ENCODE data around the gene ATXN1. TPM values are rescaled to one million over a fixed set of nuclear protein-coding genes. Genes with fewer than 3 reads are reported as not detected.
"Not testable (repeated sequence)": the region's sequence is repeated elsewhere in the genome, so short reads cannot be mapped to it uniquely, and the experiment has no call there.

ATXN1 gene
- total RNA-seq, 1 donor from 2014 or later, result 15.5 TPM

- no peak overlapping the region for H3K4me3 Mint-ChIP-seq (ENCODE audit: unreplicated experiment)
- no peak overlapping the region for H3K27ac Mint-ChIP-seq (ENCODE audit: unreplicated experiment)
- DNase-seq, result no peak
These were observed 48.9 kb downstream of the ATXN1 start for GRCh38 chr6:16712255-16712930.

DNA sequence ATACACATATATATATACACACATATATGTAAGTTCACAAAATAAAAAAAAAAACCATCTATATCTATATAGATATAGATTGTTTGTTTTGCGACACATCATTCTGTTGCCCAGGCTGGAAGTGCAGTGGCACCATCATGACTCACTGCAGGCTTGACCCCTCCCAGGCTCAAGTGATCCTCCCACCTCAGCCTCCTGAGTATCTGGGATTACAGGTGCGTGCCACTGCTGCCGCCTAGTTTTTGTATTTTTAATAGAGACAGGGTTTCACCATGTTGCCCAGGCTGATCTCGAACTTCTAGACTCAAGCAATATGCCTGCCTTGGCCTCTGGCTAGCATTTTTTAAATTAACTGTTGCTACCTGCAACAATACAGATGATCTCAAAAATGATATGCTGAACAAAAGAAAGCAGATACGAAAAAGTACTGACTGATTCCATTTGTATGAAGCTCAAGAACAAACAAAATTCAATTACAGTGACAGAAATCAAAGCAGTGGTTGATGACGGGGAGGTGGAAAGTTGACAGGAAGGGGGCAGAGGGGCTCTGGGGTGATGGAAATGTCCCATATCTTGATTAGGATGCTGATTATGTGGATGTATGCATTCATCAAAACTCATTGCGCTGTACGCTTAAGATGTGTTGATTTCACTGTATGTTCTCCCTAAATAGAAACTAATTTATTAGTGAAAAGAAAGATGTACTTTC, 49.6 kb downstream of the ATXN1 start:
- DNase-seq, result no peak
- Mint-ChIP-seq H3K4me3 (ENCODE audit: unreplicated experiment) (no peak overlapping the region), H3K9me3 (ENCODE audit: unreplicated experiment) (no peaks in the 10 kb centered on the region), H3K36me3 (ENCODE audit: unreplicated experiment) (no peaks in the 10 kb centered on the region), H3K4me1 (ENCODE audit: low read depth, unreplicated experiment) (peaks cover 5% of the 10 kb centered on the region), H3K27ac (ENCODE audit: unreplicated experiment) (no peak overlapping the region), H3K27me3 (ENCODE audit: unreplicated experiment) (no peaks in the 10 kb centered on the region)
- TF ChIP-seq, protein P1, sequence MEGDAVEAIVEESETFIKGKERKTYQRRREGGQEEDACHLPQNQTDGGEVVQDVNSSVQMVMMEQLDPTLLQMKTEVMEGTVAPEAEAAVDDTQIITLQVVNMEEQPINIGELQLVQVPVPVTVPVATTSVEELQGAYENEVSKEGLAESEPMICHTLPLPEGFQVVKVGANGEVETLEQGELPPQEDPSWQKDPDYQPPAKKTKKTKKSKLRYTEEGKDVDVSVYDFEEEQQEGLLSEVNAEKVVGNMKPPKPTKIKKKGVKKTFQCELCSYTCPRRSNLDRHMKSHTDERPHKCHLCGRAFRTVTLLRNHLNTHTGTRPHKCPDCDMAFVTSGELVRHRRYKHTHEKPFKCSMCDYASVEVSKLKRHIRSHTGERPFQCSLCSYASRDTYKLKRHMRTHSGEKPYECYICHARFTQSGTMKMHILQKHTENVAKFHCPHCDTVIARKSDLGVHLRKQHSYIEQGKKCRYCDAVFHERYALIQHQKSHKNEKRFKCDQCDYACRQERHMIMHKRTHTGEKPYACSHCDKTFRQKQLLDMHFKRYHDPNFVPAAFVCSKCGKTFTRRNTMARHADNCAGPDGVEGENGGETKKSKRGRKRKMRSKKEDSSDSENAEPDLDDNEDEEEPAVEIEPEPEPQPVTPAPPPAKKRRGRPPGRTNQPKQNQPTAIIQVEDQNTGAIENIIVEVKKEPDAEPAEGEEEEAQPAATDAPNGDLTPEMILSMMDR (IDR thresholded peaks at IDR 0.05; ENCODE audit: partially characterized antibody, unreplicated experiment), result no peak

More at GRCh38 chr6:16712255-16712930, 48.9 kb downstream of the ATXN1 start:
- TF ChIP-seq, protein P1 (IDR thresholded peaks at IDR 0.05; ENCODE audit: partially characterized antibody, unreplicated experiment), result no peak
- Mint-ChIP-seq H3K4me1 (ENCODE audit: low read depth, unreplicated experiment) (peaks cover 5% of the 10 kb centered on the region), H3K9me3 (ENCODE audit: unreplicated experiment) (no peaks in the 10 kb centered on the region), H3K27me3 (ENCODE audit: unreplicated experiment) (no peaks in the 10 kb centered on the region), H3K36me3 (ENCODE audit: unreplicated experiment) (no peaks in the 10 kb centered on the region)

- TF ChIP-seq, protein P1 (IDR thresholded peaks at IDR 0.05; ENCODE audit: partially characterized antibody, unreplicated experiment), result no peak
- H3K4me3 Mint-ChIP-seq (ENCODE audit: unreplicated experiment), result no peak overlapping the region
- H3K27ac Mint-ChIP-seq (ENCODE audit: unreplicated experiment), result no peak overlapping the region
- no peak for DNase-seq
- no peaks in the 10 kb centered on the region for H3K36me3 Mint-ChIP-seq (ENCODE audit: unreplicated experiment)
- no peaks in the 10 kb centered on the region for H3K9me3 Mint-ChIP-seq (ENCODE audit: unreplicated experiment)
- H3K4me1 Mint-ChIP-seq (ENCODE audit: low read depth, unreplicated experiment), result no peaks in the 10 kb centered on the region
- H3K27me3 Mint-ChIP-seq (ENCODE audit: unreplicated experiment), result no peaks in the 10 kb centered on the region
These were observed 54.1 kb downstream of the ATXN1 start for GRCh38 chr6:16706911-16707783.

DNA sequence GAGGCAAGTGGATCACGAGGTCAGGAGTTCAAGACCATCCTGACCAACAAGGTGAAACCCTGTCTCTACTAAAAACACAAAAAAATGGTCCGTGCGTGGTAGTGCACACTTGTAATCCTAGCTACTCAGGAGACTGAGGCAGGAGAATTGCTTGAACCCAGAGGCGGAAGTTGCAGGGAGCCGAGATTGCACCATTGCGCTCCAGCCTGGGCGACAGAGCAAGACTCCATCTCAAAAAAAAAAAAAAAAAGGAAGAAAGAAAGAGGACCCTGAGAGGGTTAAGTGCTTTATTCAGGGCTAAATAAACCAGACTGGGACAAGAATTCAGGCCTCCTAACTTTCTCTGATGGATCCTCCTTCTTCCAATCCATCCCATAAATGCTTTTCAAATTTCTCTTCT, 54.8 kb downstream of the ATXN1 start:
- DNase-seq; H3K27ac Mint-ChIP-seq (ENCODE audit: unreplicated experiment): not testable (repeated sequence)

DNA sequence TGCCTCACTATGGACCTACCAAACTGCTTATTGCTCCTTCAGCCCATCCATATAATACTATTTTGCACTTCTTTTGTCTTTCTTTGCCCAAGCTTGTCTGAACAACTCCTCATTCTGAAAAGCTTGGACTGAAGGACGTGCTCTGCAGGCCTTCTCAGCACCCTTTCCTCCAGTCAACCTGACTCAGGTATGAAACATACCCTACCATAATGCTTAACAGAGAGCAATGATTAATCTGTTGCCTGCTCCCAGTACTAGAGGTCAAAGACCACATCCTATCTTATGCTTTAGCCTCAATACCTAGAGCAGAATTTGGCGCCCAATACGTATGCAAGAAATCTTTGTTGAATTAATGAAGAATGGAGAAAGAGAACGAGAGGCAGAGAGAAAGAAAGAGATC, 55.2 kb downstream of the ATXN1 start:
- no peak overlapping the region for H3K4me3 Mint-ChIP-seq (ENCODE audit: unreplicated experiment)
- no peak overlapping the region for H3K27ac Mint-ChIP-seq (ENCODE audit: unreplicated experiment)
- no peaks in the 10 kb centered on the region for H3K27me3 Mint-ChIP-seq (ENCODE audit: unreplicated experiment)
- H3K4me1 Mint-ChIP-seq (ENCODE audit: low read depth, unreplicated experiment), result no peaks in the 10 kb centered on the region
- DNase-seq, result no peak
- no peaks in the 10 kb centered on the region for H3K9me3 Mint-ChIP-seq (ENCODE audit: unreplicated experiment)
- no peaks in the 10 kb centered on the region for H3K36me3 Mint-ChIP-seq (ENCODE audit: unreplicated experiment)
- TF ChIP-seq, protein P1 (IDR thresholded peaks at IDR 0.05; ENCODE audit: partially characterized antibody, unreplicated experiment), result no peak

More for the DNA sequence above, 54.8 kb downstream of the ATXN1 start:
- H3K9me3 Mint-ChIP-seq (ENCODE audit: unreplicated experiment); H3K4me1 Mint-ChIP-seq (ENCODE audit: low read depth, unreplicated experiment); H3K4me3 Mint-ChIP-seq (ENCODE audit: unreplicated experiment); H3K36me3 Mint-ChIP-seq (ENCODE audit: unreplicated experiment); H3K27me3 Mint-ChIP-seq (ENCODE audit: unreplicated experiment): not testable (repeated sequence)
